MM.1S (cell line): ENCODE data around the gene UGCG.

Source experiments
- DNase-seq: peaks from one replicate; pipeline ENCODE4 v3.0.0-alpha.2; 2015
- H2AFZ ChIP-seq: fragments of 300-600 bp; sonication (generic); 2 replicates; pipeline ENCODE4 v1.6.0; 2016; ENCODE audit warnings: antibody characterized with exemption, low read length
- H3F3A ChIP-seq: fragments of 300-600 bp; sonication (generic); 2 replicates; pipeline ENCODE4 v1.6.1; 2016; ENCODE audit warnings: mild to moderate bottlenecking, antibody characterized with exemption, low read length, moderate library complexity, mixed read lengths; ENCODE audit not compliant: insufficient read depth
- H3K27ac ChIP-seq: fragments of 300-600 bp; sonication (generic); 2 replicates; pipeline ENCODE4 v1.5.1; 2016; ENCODE audit warnings: mild to moderate bottlenecking, low read length
- H3K27me3 ChIP-seq: fragments of 300-600 bp; sonication (generic); replicated peaks from 2 replicates; pipeline ENCODE4 v1.6.0; 2016; ENCODE audit warnings: low read length; ENCODE audit not compliant: insufficient read depth
- H3K36me3 ChIP-seq: fragments of 300-600 bp; sonication (generic); replicated peaks from 2 replicates; pipeline ENCODE4 v1.6.1; 2016; ENCODE audit warnings: mild to moderate bottlenecking, low read length, mixed read lengths; ENCODE audit not compliant: insufficient read depth
- H3K4me1 ChIP-seq: fragments of 300-600 bp; sonication (generic); 2 replicates; pipeline ENCODE4 v1.6.1; 2016; ENCODE audit warnings: low read length, mixed read lengths
- H3K4me2 ChIP-seq: fragments of 300-600 bp; sonication (generic); 2 replicates; pipeline ENCODE4 v1.6.0; 2016; ENCODE audit warnings: low read depth, low read length
- H3K4me3 ChIP-seq: fragments of 300-600 bp; sonication (generic); 2 replicates; pipeline ENCODE4 v1.5.1; 2016; ENCODE audit warnings: low read length, mixed read lengths
- H3K79me2 ChIP-seq: fragments of 300-600 bp; sonication (generic); 2 replicates; pipeline ENCODE4 v1.6.1; 2016; ENCODE audit warnings: mixed run types, low read length, mixed read lengths
- H3K9ac ChIP-seq: fragments of 300-600 bp; sonication (generic); 2 replicates; pipeline ENCODE4 v1.6.1; 2016; ENCODE audit warnings: low read length, mixed read lengths
- H3K9me2 ChIP-seq: fragments of 300-600 bp; sonication (generic); replicated peaks from 2 replicates; pipeline ENCODE4 v1.6.1; 2016; ENCODE audit warnings: mild to moderate bottlenecking, low read length, mixed read lengths; ENCODE audit not compliant: insufficient read depth
- H3K9me3 ChIP-seq: fragments of 300-600 bp; sonication (generic); replicated peaks from 2 replicates; pipeline ENCODE4 v1.6.1; 2016; ENCODE audit warnings: mild to moderate bottlenecking, low read length, mixed read lengths; ENCODE audit not compliant: insufficient read depth
- H4K20me1 ChIP-seq: fragments of 300-600 bp; sonication (generic); 2 replicates; pipeline ENCODE4 v1.6.1; 2016; ENCODE audit warnings: mild to moderate bottlenecking, low read length, moderate library complexity, mixed read lengths; ENCODE audit not compliant: insufficient read depth
- CTCF ChIP-seq: fragments of 300-600 bp; sonication (generic); IDR thresholded peaks from 2 replicates; pipeline ENCODE4 v1.5.1; 2016; ENCODE audit warnings: antibody characterized with exemption, low read length, mixed read lengths
- EZH2 ChIP-seq: fragments of 300-600 bp; sonication (generic); optimal IDR thresholded peaks from 2 replicates; pipeline ENCODE3; 2017; ENCODE audit warnings: low read depth, mild to moderate bottlenecking, antibody characterized with exemption, low read length, mixed read lengths
- EZH2phosphoT487 ChIP-seq: fragments of 300-600 bp; sonication (generic); IDR thresholded peaks from 2 replicates; pipeline ENCODE4 v1.6.1; 2018; ENCODE audit warnings: antibody characterized with exemption, low read length

The UGCG gene

GRCh38 chr9:111917980-111918379, 21.4 kb downstream of the UGCG start:
- Histone ChIP-seq H3F3A (no peaks in the 10 kb centered on the region), H3K4me2 (no peak overlapping the region), H3K79me2 (peaks cover 78% of the 10 kb centered on the region), H3K27ac (no peak overlapping the region), H3K4me1 (peaks cover 6% of the 10 kb centered on the region), H3K27me3 (no peaks in the 10 kb centered on the region), H3K9ac (no peak overlapping the region), H3K36me3 (no peaks in the 10 kb centered on the region), H3K9me3 (no peaks in the 10 kb centered on the region), H4K20me1 (0 out of 2 replicates have a peak, but pooled peaks cover under 1% of the 10 kb centered on the region), H3K4me3 (no peak overlapping the region), H2AFZ (no peak overlapping the region), H3K9me2 (no peaks in the 10 kb centered on the region)
- no peak for DNase-seq
- TF ChIP-seq EZH2 (no peak), EZH2phosphoT487 (no peak), CTCF (no peak)

- H3K4me1 ChIP-seq: peaks cover 1% of the 10 kb centered on the region; the same call in 1 of the 2 replicates
- no peaks in the 10 kb centered on the region for H3K36me3 ChIP-seq
- TF ChIP-seq EZH2phosphoT487: no peak
- TF ChIP-seq CTCF: no peak
- no peak overlapping the region for H3K27ac ChIP-seq
- no peaks in the 10 kb centered on the region for H4K20me1 ChIP-seq
- H3K9me3 ChIP-seq: no peaks in the 10 kb centered on the region
- H3K79me2 ChIP-seq: peaks cover 67% of the 10 kb centered on the region
- H3K4me3 ChIP-seq: no peak overlapping the region
- DNase-seq: no peak
- no peaks in the 10 kb centered on the region for H3K27me3 ChIP-seq
- no peak overlapping the region for H2AFZ ChIP-seq
- no peaks in the 10 kb centered on the region for H3F3A ChIP-seq
- no peaks in the 10 kb centered on the region for H3K9me2 ChIP-seq
- H3K9ac ChIP-seq: no peak overlapping the region
- H3K4me2 ChIP-seq: no peak overlapping the region
Observed at GRCh38 chr9:111919875-111920274, 23.3 kb downstream of the UGCG start.

GRCh38 chr9:111920531-111920930, 23.9 kb downstream of the UGCG start:
- H3K27ac ChIP-seq: no peak overlapping the region
- no peaks in the 10 kb centered on the region for H3F3A ChIP-seq
- no peak overlapping the region for H3K4me2 ChIP-seq
- DNase-seq: no peak
- no peaks in the 10 kb centered on the region for H3K9me3 ChIP-seq
- H3K4me1 ChIP-seq: peaks cover 8% of the 10 kb centered on the region
- H3K36me3 ChIP-seq: no peaks in the 10 kb centered on the region
- H4K20me1 ChIP-seq: no peaks in the 10 kb centered on the region
- H3K9me2 ChIP-seq: no peaks in the 10 kb centered on the region
- H3K27me3 ChIP-seq: no peaks in the 10 kb centered on the region
- peaks cover 61% of the 10 kb centered on the region for H3K79me2 ChIP-seq
- H3K4me3 ChIP-seq: no peak overlapping the region
- H3K9ac ChIP-seq: no peak overlapping the region
- H2AFZ ChIP-seq: no peak overlapping the region
- TF ChIP-seq EZH2phosphoT487 (no peak), CTCF (no peak), EZH2 (no peak)
